Pancreas (tissue), 10 donors: ENCODE measurements around the gene ANXA4. TPM values are rescaled to one million over a fixed set of nuclear protein-coding genes. Genes with fewer than 3 reads are reported as not detected.

Source experiments
- ATAC-seq, 4 donors: fragments of 200-7000 bp; cut with Tn5 transposase; one replicate each; pipeline versions ENCODE4 v1.8.0 to v1.9.1; 2020; ENCODE audit warnings: mild to moderate bottlenecking in 4 of 4, moderate library complexity in 4 of 4
- DNase-seq, 6 donors: peaks; one replicate each; pipeline ENCODE4 v3.0.0-alpha.2; 2020
- FAIRE-seq: peaks from 2 replicates; lab custom pipeline; 2012; peaks lifted over from hg19 to GRCh38; lab: Jason Lieb, UNC
- H3K27ac ChIP-seq, 4 donors: fragments of 200-600 bp; sonication (generic); 1 replicate in 3 of 4; 2 replicates in 1 of 4; pipeline versions ENCODE4 v1.5.0 to v1.8.0; 2020
- H3K27me3 ChIP-seq, 4 donors: fragments of 200-600 bp; one replicate each; pipeline ENCODE4 v1.8.0; 2021
- H3K36me3 ChIP-seq, 3 donors: fragments of 200-600 bp; sonication (generic) in 1 of 3; one replicate each; pipeline versions ENCODE4 v1.5.0 to v1.8.0; 2020 to 2021
- H3K4me1 ChIP-seq, 3 donors: fragments of 200-600 bp; one replicate each; pipeline ENCODE4 v1.8.0; 2021
- H3K4me3 ChIP-seq, 4 donors: fragments of 200-600 bp; sonication (generic) in 2 of 4; one replicate each; pipeline versions ENCODE4 v1.5.0 to v1.8.0; 2020 to 2021
- H3K9me3 ChIP-seq, 4 donors: fragments of 200-600 bp; one replicate each; pipeline ENCODE4 v1.8.0; 2021
- WGBS, 2 donors: extraction: QIAGEN DNeasy Blood & Tissue Kit; methylation state at CpG; one replicate each; pipeline ENCODE4 v1.1.7; 2013; 5-methylcytosine and 5-hydroxymethylcytosine counted together
- intact Hi-C, 3 donors: fragments of 100-400 bp; cut with DNase I; formaldehyde crosslinking; loops; one replicate each; pipeline versions ENCODE4 v1.11.1 to v1.14.2; 2022
- polyA plus RNA-seq, 2 donors: library from polyadenylated mRNA; stranded (reverse); fragments of 200-250 nt; gene quantifications; one replicate each; pipeline ENCODE4 v1.2.3, GENCODE V29; 2013
- total RNA-seq, 6 donors: library from RNA; stranded (reverse); fragmentation: NEBNext Ultra II Directional in 4 of 6; extraction: Animal tissue kit (Norgen Biotek cat#: 25700) in 4 of 6; gene quantifications; one replicate each; pipeline versions ENCODE4 v1.2.1 to v1.2.4, GENCODE V29; 2021 to 2023
- TF ChIP-seq, protein P1 (sequence below), 4 donors: fragments of 200-600 bp; sonication (generic) in 3 of 4; IDR thresholded peaks; one replicate each; pipeline versions ENCODE4 v1.5.0 to v1.8.0; 2021; ENCODE audit warnings: antibody characterized with exemption in 4 of 4
- donor health status: healthy with polysubstance abuse.
- donor health status: DM: no; HTN: no; CAD: no; lungs with moderate emphysema.
- donor health status: DM: no; HTN: no; CAD: no.
- donor health status: control.
- donor health status: control.
- donor health status: Bipolar disorder and iron deficiency.
- donor health status: DM: yes; HTN: yes; CAD: no.
- donor health status: DM: no; HTN: no; CAD: no.
- donor health status: DM: no; HTN: no; CAD: no.
- donor health status: DM: yes; HTN: yes; CAD: no.

ANXA4 gene
- total and polyA plus RNA-seq, 8 donors: 215 to 762 (median 463) TPM

DNA sequence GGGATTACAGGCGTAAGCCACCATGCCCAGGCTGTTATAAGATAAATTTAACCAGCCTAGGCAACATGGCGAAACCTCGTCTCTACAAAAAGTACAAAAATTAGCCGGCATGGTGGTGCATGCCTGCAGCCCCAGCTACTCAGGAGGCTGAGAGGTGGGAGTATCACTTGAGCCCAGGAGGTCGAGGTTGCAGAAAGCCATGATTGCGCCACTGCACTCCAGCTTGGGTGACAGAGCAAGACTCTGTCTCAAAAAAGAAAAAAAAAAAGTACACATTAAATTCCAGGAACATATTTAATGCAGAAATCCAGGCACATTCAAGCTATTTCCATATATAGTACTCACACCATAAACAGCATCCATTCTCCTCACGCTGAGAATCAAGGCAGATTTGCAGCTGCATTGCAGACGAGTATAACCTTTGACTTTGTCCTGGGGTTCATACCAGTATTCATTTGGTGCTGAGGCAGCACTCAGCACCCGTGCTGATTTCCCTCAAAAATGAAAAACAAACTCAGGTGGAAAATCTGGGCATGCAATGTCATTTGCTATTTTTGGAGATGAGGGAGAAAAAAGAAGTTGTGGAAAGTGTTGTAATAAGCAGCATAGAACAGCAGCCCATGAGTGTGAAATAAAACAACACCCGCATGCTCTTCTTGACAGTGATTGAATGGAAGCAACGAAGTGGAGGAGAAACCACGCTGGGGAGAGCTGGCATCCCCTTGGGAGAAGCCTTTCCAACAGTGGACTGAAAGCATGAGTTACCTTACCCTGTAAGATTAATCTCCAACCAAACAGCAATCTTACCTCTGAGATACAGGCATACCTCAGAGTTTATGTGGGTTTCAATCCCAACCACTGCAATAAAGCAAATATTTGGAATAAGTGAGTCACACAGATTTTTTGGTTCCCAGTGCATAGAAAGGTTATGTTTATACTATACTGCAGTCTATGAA is 46.8 kb upstream of the ANXA4 start:
- no peak overlapping the region for H3K27ac ChIP-seq
- no peaks in the 10 kb centered on the region for H3K9me3 ChIP-seq
- intact Hi-C loops: no loop called here
- peaks cover 0 to 12% (median 6%) of the 10 kb centered on the region in 3 donors for H3K4me1 ChIP-seq
- no peaks in the 10 kb centered on the region for H3K27me3 ChIP-seq
- DNase-seq (no peak), FAIRE-seq (no peak), ATAC-seq (peak in 3 of 4 donors; percentile 61 to 81 (median 80))
- no peaks in the 10 kb centered on the region for H3K36me3 ChIP-seq
- WGBS, 2 donors: 67 to 73% methylated on average over 12 of the region's 12 CpGs
- TF ChIP-seq, protein P1, sequence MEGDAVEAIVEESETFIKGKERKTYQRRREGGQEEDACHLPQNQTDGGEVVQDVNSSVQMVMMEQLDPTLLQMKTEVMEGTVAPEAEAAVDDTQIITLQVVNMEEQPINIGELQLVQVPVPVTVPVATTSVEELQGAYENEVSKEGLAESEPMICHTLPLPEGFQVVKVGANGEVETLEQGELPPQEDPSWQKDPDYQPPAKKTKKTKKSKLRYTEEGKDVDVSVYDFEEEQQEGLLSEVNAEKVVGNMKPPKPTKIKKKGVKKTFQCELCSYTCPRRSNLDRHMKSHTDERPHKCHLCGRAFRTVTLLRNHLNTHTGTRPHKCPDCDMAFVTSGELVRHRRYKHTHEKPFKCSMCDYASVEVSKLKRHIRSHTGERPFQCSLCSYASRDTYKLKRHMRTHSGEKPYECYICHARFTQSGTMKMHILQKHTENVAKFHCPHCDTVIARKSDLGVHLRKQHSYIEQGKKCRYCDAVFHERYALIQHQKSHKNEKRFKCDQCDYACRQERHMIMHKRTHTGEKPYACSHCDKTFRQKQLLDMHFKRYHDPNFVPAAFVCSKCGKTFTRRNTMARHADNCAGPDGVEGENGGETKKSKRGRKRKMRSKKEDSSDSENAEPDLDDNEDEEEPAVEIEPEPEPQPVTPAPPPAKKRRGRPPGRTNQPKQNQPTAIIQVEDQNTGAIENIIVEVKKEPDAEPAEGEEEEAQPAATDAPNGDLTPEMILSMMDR (IDR thresholded peaks at IDR 0.05): no peak
- H3K4me3 ChIP-seq: no peak overlapping the region

GRCh38 chr2:69695850-69696216 is 46.1 kb upstream of the ANXA4 start:
- Histone ChIP-seq H3K36me3 (no peaks in the 10 kb centered on the region), H3K4me3 (no peak overlapping the region), H3K9me3 (no peaks in the 10 kb centered on the region), H3K27me3 (no peaks in the 10 kb centered on the region), H3K4me1 (peaks cover 0 to 12% (median 6%) of the 10 kb centered on the region in 3 donors), H3K27ac (no peak overlapping the region)
- no peak for DNase-seq
- 60 to 61% methylated on average over 2 of the region's 2 CpGs for WGBS, 2 donors
- no peak for FAIRE-seq
- TF ChIP-seq, protein P1 (IDR thresholded peaks at IDR 0.05): no peak
- intact Hi-C loops: no loop called here
- no peak for ATAC-seq

DNA sequence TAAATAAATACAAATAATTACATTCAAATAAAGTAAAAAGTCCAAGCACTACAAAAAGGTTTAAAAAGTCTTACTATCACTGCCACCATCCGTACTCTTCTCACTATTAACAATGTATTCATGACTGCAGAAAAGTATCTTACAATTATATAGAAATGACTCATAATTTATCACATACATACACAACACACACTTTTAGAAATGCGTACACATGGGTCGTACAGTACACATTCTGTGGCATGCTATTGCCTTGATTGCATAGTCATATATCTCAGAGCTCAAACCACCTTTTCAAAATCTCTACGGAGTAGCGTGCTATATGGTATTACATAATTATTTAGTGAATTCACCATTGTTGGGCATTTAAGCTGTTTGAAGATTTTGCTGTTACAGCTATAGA is 41.6 kb upstream of the ANXA4 start:
- no peak overlapping the region for H3K27ac ChIP-seq
- H3K36me3 ChIP-seq: no peaks in the 10 kb centered on the region
- intact Hi-C loops: no loop called here
- TF ChIP-seq, protein P1 (IDR thresholded peaks at IDR 0.05): no peak
- FAIRE-seq (no peak), ATAC-seq (no peak), DNase-seq (no peak)
- 93 to 96% methylated on average over 5 of the region's 5 CpGs for WGBS, 2 donors
- H3K27me3 ChIP-seq: no peaks in the 10 kb centered on the region
- H3K9me3 ChIP-seq: no peaks in the 10 kb centered on the region
- peaks cover 0 to 5% (median 4%) of the 10 kb centered on the region in 3 donors for H3K4me1 ChIP-seq
- no peak overlapping the region for H3K4me3 ChIP-seq

DNA sequence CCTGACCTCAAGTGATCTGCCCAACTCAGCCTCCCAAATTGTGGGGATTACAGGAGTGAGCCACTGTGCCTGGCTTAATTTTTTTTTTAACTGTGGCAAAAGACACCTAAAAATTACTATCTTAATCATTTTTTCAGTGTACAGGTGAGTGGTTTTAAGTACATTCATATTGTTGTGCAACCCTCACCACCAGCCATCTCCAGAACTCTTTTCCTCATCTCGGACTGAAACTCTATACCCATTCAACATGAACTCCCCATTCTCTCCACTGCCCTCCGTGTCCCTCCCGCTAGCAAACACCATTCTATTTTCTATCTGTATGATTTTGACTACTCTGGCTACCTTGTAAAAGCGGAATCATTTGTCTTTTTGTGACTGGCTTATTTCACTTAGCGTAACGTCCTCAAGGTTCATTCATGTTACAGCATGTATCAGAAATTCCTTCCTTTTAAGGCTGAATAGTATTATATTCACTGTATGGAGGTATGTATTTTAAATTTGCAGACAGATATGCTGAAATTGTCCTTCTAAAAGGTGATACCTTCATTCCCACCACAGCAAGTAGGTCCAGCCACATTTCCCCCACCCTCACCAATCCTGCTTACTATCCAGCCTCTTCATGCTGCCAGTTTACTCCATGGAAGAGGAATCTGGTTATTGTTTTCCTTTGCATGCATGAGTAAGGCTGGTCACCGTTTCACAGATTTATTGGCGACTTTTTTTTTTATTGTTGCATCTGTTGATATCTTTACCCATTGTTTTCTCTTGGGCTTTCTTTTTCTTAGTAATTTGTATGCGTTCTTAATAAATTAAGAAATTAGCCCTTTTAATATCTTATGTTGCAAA is 40.6 kb upstream of the ANXA4 start:
- H3K27ac ChIP-seq: no peak overlapping the region
- 85 to 88% methylated on average over 9 of the region's 9 CpGs for WGBS, 2 donors
- intact Hi-C loops: no loop called here
- no peaks in the 10 kb centered on the region for H3K4me1 ChIP-seq
- DNase-seq: no peak
- H3K9me3 ChIP-seq: no peaks in the 10 kb centered on the region
- FAIRE-seq: no peak
- H3K27me3 ChIP-seq: no peaks in the 10 kb centered on the region
- H3K4me3 ChIP-seq: no peak overlapping the region
- TF ChIP-seq, protein P1 (IDR thresholded peaks at IDR 0.05): no peak
- no peak for ATAC-seq
- no peaks in the 10 kb centered on the region for H3K36me3 ChIP-seq
